CD4-positive, alpha-beta T cell treated with Interleukin-21 for 1 hour (primary cell): ENCODE results near the gene ZNF774.
"Not testable (repeated sequence)": the region's sequence is repeated elsewhere in the genome, so short reads cannot be mapped to it uniquely, and the experiment has no call there.

Experiments
- DNase-seq: peaks from one replicate; pipeline ENCODE4 v3.0.0-alpha.2; 2020

The ZNF774 gene

DNA sequence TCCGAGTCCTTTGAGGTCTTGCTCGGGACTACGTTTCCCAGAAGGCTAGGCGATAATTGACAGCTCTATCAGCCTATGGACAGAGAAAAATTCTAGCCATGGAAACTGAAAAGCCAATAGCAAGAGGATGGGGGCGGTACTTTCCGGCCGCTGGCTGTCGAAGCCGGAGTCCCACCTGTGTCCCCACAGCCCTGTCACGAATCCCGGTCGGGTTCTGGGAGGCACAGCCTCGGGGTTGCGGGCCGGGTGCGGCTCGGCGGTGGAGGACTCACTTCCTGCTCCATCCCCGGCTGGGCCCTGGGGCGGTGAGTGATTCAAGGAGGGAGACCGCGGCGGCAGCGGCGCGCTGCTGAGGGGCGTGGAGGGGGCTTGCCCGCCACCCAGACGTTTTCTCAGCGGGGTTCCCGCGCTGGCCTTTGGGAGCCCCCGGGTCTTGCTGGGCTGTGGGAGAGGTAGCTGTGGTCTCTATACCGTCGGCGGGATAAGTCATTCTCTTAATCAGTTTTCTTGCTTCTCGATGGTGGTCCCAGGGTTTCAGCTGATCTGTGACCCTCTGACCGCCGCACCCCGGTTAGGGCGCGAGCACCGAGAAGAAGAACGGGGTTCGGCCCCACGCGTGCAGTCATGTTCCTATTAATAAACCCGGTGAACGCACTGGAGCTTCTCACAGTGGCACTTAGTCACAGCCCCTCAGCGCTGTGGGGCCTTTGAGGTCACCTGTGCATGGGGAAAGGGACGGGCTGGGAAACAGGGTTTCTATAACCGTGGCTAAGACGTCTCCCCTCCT, at the start of gene ZNF774:
Gene ZNF774, plus strand, starts transcription at position 178 of the 787 bp plus-strand sequence. CDS start 2,377 bp downstream, outside the sequence.
- DNase-seq, result peak; percentile 96

DNA sequence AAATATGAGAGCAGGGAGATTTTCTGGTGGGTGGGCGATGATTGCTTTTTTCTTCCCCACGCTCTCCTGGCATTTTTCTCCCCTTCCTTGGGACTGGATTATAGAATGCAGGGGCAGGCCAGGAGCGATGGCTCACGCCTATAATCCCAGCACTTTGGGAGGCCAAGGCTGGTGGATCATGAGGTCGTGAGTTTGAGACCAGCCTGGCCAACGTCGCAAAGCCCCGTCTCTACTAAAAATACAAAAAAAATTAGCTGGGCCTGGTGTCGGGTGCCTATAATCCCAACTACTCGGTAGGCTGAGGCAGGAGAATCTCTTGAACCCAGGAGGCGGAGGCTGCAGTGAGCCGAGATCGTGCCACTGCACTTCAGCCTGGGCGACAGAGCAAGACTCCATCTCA, 46.7 kb upstream of the ZNF774 start:
- not testable (repeated sequence) for DNase-seq

DNA sequence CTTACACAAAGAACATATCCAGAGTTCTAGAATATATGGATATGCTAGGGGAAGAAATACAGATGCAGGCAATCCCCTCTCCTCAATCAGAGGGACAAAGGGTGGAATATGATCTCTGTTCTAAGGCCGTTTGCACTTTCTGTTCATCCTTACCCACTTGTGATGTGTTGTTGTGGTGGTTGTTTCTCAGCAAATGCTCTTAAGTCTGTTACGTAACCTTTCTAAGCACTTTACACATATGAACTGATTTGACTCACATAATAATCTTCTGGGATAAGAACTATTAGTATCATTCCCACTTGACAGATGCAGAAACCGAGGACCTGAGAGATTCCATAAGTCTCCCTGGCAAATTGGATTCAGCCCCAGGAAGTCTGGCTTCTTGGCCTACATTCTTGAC, 46.2 kb upstream of the ZNF774 start:
- no peak for DNase-seq

DNA sequence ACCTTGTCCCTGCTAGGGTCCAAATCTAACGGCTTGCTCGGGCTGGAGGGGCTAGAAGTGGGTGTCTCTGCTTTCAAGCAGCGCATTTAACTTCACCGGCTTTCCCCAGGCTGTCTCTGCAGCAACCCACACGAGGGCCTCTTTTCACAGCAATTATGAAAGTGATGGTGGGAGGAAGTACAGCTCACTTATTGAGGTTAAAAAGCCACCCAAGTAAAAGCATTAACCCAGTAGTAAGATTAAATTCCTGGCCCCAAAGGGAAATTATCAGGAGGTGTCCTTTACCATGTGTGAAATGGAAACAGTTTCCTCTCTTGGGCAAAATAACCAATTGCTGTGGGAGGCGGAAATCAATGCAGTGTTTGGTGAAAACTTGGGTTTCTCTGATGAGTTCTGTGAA, 45.5 kb upstream of the ZNF774 start:
- peak; percentile 29 for DNase-seq

DNA sequence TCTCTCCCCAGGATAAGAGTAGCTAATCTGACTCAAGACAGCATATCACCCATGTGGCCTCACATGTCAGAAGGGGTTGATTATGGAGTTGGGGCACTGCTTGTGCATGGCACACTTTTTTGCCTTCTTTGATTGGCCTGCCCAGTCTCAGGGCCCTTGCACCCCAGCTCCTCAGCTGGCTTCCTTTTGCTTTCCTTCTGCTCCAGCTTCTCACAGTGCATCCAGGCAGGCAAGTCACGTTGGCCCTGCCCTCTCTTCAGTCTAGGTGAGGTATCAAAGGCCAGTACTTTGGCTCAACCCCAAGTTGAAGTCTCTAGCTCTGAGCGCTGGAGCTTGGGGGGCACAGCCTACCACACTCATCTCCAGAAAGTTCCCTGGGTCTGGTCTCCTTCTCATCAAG, 44.4 kb upstream of the ZNF774 start:
- DNase-seq, result no peak

DNA sequence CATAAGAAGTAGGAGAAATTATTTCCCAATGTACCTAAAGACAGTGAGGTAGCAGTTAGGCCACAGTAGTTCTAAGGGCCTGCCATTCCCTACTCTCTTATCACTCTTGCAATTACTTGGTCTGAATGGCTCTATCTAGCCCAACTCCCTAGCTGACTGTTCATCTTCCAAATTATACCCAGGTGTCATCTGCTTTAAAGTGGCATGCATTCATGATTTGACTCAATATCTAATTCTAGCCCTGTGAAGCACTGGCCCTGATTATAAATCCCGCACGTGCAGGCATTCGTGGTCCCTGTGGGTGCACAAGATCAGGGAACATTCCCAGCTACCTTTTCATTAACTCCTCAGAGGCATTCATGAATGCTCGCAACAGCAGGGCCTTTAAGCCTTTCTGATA, 43.1 kb upstream of the ZNF774 start:
- no peak for DNase-seq

DNA sequence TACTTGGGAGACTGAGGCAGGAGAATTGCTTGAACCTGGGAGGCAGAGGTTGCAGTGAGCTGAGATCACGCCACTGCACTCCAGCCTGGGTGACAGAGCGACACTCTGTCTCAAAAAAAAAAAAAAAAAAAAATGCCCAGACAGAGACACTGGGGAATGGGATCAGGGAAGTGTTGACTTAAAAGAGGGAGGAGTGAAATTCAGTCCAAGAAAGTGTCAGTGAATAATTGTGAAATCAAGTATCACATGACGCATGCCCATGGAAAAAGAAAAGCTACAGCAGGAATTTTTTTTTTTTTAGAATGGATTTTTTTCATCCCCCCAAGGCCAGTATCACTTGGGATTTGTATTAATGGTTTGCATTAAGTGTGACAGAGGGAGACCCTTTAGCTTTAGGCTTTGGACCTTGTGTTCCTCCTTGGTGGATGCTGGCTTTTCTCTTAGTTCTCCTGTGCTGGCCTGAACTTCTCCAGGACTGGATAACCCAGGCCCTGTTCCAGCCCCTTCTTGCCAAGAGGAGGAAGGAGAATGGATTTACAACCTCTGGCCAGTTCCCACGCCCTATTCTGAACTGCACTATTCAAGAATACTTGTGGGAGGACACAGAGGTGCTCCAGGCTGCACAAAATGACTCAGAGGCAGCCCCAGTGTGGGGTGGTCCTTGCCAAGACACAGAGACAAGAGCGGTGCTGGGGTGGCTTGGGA, 36.7 kb upstream of the ZNF774 start:
- DNase-seq, result no peak

DNA sequence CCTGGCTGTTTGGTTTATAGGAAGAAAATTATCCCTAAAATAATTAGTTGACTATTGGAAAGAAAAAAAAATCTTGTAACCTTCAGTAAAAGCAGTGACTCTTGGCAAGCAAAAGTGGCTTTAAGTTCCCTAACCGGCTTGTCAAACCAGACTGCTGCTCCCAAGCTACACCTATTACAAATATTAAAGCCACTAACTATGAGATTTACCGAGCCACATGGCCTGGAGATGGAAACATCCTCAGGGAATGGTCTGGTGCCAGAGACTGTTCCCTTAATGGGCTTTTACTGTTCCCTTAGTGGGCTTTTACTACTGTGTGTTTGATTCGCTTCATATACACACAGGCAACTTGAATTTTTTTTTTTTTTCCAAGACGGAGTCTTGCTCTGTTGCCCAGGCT, 35.9 kb upstream of the ZNF774 start:
- DNase-seq, result no peak

DNA sequence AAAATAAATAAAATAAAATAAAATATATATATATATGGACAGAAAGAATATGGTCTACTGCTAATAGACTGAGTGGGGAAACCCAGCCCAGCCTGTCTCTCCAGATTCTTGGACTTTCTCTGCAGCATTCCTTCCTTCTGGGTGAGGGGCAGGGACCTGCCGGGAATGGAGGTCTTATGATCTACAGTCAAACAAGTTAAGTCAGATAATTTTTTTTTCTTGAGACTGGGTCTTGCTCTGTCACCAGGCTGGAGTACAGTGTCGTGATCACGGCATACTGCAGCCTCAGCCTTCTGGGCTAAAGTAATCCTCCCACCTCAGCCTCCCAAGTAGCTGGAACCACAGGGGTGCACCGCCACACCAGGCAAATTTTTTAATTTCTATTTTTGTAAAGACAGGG, 33.5 kb upstream of the ZNF774 start:
- no peak for DNase-seq

DNA sequence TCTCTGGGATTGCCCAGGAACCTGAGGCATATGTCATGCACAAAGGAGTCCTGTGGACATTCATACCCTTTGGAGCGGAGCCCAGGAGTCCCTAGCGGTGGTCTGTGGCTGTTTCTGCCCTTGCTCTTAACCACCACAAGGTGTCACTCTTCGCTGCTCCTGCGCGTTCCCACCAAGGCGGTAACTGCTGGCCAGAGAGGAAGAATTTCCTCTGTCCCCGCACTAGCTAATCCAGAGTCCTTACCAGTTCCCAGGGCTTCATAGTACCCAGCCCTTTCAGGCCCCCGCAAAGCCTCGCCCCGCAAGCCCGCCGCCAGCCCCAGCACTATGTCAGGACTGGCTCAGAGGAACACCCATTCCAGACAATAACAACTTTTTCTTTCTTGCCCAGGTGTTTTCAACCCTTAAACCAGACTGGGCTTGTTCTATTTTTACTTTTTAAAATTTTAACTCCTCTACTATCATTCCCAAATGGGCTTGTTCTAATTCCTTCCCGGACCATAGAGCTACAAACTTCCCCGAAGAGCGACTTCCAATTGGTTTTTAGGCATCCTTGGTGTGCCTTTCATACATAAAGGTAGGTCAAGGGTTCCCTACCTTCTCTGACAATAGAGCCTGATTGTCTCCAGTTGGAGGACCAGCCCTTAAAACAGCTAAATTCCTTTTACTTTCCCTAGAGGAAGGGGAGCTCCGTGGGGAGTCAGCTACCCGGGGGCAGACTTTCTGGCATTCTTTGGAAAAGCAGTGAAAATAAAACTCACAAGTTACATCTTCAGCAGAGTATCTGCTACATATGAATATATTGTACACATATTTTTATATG, 31.8 kb upstream of the ZNF774 start:
- DNase-seq, result peak; percentile 80

DNA sequence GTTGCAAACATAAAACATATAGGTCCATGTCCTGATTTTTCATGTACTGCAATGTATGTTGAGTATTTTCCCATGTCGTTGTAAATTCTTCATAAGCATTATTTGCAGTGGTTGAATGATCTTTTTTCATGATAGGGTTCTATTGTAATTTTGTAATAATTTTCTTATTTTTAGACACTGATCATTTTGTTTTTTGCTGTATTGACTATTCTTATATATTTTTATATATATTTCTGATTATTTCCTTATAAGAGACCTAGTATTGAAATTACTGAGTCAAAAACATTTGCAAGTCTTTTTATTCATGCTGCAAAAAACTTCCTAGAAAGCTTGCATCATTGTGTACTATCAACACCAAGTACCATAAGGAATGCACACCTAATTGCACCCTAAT, 31.2 kb upstream of the ZNF774 start:
- DNase-seq, result no peak

DNA sequence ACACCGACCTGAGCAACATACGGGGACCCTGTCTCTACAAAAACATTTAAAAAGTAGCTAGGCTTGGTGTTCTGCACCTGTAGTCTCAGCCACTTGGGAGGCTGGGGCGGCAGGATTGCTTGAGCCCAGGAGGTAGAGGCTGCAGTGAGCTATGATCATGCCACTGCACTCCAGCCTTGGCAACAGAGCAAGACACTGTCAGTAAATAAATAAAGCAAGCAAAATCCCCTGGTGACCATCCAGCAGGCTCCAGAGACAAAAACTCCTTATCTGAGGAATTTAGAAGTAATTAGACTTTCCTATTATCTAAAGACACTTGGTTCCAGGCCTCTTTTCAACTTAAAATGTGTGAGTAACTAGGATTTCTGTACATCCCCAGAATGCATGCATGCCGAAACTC, 29.5 kb upstream of the ZNF774 start:
- DNase-seq, result no peak

DNA sequence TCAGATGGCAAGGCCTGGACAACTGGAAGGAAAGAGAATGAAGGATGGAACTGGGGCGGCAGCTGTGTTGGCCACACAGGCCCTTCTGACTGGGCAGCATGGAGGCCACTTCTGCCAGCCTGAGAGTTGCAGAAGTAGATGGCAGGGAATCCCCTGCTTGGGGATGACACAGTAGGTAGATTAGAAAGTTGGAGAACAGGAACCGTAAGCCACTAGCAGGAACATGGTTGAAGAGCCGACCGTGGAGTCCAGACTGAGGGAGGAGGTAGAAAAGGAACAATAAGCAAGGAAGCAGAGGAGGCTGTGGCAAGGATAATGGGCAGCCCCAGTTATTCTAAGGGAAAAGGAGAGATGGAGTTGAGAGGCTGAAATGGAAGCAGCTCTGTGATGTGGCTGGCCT, 26.4 kb upstream of the ZNF774 start:
- DNase-seq, result no peak

DNA sequence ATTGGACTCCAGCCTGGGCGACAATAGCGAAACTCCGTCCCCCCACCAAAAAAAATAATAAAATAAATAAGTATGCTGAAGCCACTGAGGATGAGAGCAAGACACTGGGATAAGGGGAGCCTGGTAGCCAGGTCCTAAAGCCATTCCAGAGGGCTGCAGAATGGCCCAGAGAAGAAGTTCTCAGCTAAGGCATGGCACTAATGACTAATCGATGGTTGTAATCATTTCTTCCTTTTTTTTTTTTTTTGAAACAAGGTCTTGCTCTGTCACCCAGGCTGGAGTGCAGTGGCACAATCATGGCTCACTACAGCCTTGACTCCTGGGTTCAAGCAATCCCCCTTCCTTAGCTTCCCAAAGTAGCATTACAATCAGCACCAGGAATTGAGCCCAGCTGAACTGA, 25.6 kb upstream of the ZNF774 start:
- DNase-seq, result no peak

DNA sequence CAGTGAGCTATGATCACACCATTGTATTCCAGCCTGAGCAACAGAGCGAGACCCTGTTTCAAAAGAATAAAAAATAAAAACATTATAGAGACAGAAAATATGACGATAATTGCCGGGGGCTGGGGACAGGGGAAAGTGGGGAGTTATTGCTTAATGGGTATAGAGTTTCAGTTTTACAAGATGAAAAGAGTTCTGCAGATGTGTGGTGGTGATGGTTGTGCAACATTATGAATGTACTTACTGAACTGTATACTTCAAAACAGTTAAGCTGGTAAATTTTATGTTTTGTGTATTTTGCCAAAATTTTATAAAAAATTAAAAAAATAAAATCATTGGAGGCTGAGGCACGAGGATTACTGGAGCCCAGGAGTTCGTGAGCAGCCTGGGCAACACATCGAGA, 24.8 kb upstream of the ZNF774 start:
- DNase-seq, result no peak

DNA sequence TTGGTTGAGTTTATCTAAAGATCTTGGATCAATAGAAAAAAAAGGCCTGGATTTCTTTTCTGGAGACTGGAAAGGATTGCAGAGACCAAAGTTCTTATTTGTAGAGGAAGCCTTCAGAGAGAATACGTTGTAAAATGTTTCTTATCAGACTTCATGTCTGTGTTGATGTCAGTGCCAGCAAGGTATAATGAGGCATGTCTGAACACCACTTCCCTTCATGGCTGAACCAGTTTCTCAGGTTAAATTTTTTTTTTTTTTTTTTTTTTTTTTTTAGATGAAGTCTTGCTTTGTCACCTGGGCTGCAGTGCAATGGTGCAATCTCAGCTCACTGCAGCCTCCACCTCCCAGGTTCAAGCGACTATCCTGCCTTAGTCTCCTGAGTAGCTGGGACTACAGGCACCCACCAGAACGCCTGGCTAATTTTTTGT, 17.8 kb upstream of the ZNF774 start:
- no peak for DNase-seq

DNA sequence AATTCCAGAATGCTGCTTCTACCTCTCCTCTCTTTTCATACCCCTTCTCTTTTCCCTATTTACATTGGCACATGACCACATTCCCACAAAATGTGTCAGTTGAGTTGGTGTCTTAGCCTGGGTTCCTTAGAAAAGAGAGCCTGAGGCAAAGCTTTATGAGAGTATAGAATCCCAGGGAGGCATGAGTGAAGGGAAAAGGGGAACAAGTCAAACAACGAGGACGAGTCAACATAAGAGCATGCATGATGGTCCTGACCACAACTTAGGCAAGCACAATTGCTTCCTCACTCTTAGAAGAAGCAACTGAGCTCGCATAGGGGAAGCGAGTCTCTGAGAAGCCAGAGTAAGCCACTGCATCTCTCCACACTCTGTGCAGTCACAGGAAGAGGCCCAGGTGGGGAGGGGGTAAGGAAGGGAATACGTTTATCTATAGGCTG, 15.4 kb upstream of the ZNF774 start:
- DNase-seq, result no peak

DNA sequence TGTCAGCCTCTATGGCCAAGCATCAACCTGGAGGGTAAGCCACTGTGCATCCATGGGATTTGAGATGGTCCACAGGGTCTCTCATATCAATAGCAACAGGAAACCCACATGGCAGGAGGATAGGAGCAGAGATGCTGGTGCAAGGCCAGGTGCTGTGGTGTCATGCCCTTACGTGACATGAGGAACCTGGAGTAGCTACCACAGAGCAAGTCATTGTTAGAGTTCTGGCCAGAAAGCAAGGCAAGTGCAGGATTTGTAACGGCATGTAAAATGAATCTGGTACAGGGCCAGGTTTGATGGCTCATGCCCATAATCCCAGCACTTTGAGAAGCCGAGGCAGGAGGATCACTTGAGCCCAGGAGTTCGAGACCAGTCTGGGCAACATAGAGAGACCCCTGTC, 14.8 kb upstream of the ZNF774 start:
- DNase-seq, result no peak

DNA sequence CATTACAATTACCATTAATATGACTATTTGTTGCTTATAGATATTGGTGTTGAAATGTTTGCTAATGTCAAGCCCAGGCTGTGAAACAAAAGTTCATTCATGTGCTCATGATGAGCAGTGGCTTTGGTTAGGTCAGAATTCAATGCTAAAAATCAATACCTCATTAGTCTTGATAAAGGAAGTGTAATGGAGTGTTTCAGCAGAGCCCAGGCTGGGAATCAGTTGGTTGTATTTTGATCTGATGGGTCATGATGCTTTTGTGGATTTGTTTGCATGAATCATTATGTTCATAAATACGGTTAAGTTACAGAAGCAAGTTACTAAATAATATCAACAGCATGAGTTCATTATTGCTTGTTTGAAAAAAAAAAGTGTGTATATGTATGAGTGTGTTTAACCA, 13.6 kb upstream of the ZNF774 start:
- DNase-seq, result no peak

DNA sequence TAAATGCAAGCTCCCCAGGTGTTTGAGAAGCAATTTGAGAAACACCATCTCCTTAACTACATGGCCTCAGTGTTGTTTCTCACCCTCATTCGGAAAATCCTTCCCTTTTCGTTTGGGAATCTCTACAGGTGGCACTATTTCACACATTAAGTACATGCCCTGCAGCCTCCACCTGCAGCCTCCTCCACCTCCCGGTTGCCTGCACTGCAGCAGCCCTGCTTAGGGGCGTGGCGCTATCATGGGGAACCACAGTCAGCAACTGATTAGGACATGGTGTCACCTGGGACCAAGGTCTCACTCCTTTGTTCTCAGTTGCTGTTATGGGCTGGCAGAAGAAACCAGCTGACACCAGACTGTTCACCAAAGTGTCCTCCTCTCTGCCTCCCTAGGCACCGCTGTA, 11.7 kb upstream of the ZNF774 start:
- no peak for DNase-seq

DNA sequence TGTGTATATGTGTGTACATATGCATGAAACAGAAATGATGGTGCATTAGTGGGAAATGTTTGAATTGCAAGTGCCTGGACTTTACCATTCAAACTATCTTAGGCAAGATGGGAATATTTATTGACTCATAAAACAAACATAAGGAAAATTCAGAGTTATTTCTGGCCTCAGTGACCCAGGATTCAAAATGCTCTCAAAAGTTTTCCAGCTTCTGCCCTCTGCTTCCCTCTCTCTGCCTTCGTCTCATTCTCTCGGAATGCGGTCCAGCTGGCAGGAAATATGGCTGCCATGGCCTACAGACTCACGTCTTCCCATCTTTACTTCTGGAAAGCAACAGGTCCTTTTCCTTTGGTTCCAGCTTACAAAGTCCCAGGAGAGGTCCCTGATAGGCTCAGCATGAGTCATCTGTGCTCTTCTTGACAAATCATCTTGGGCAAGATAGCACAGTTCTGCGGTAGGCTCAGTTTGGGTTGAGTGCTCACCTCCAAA, 8.7 kb upstream of the ZNF774 start:
- no peak for DNase-seq

DNA sequence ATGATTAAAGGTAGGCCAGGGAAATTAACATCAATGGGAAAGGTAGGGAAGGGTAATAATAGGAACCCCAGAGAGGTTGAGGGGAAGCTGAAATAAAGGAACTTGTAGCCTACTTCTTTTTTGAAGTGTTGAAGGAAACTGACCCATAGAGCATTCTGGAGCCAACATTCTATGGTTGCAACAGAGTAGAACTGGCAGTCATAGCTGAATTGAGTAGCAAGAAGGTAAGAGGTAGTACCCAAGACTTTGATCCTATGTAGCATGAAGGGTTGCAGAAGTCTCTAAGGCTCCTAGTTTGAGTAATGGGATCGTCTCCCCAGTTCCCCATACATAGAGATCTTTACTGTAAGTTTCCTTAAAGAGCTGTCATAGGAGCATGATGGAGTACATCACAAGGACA, 7.4 kb upstream of the ZNF774 start:
- DNase-seq, result no peak

DNA sequence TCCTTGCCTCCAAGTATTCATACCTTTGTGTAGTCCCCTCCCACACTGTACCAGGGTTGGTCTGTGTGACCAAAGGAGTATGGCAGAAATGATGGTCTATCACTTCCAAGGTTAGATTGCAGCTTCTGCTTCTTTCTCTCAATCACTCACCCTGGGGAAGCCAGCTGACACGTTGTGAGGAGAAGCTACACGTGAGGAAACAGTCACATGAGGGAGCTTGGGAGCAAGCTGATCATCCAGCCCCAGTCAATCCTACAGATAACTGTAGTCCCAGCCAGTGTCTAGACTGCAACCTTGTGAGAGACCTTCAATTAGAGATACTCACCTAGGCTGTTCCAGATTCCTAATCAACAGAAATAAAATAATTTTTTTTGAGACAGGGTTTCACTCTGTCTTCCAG, 6.2 kb upstream of the ZNF774 start:
- no peak for DNase-seq
